Activated CD4-positive, alpha-beta T cell treated with anti-CD3 and anti-CD28 coated beads, Interleukin-2, amount 50 U/mL, for 48 hours (primary cell): Measurements from ENCODE around the gene SART3.
"Not testable (repeated sequence)": the region's sequence is repeated elsewhere in the genome, so short reads cannot be mapped to it uniquely, and the experiment has no call there.

Experiments
- DNase-seq, 2 experiments: peaks; one replicate each; pipeline ENCODE4 v3.0.0-alpha.2; 2020

Gene SART3

GRCh38 chr12:108517288-108518100, 43.5 kb downstream of the SART3 start:
- DNase-seq = no peak

GRCh38 chr12:108516511-108517275, 44.3 kb downstream of the SART3 start:
- DNase-seq = no peak

- DNase-seq = no peak
Measured at GRCh38 chr12:108515916-108516315, 45.1 kb downstream of the SART3 start.

GRCh38 chr12:108514973-108515814, 45.8 kb downstream of the SART3 start, which contains the start of gene FICD:
FICD (plus strand) TSS chr12:108515277; CDS start chr12:108516973, 1,696 bp downstream.
- peak; percentile 100 for DNase-seq

- DNase-seq = no peak
Measured at GRCh38 chr12:108514468-108514972, 46.5 kb downstream of the SART3 start.

GRCh38 chr12:108511633-108512540, 49.1 kb downstream of the SART3 start:
- peak; percentile 75 to 83 for DNase-seq

GRCh38 chr12:108510836-108511235, 50.1 kb downstream of the SART3 start:
- DNase-seq = no peak

- DNase-seq = no peak
Measured at GRCh38 chr12:108509806-108510205, 51.2 kb downstream of the SART3 start.

GRCh38 chr12:108507971-108508642, 52.9 kb downstream of the SART3 start:
- peak in 1 of 2 experiments; percentile 39 for DNase-seq

- DNase-seq = no peak
Measured at GRCh38 chr12:108505129-108505528, 55.8 kb downstream of the SART3 start.

GRCh38 chr12:108502922-108503321, 58.1 kb downstream of the SART3 start:
- DNase-seq = no peak

- no peak for DNase-seq
Measured at GRCh38 chr12:108498136-108498535, 62.8 kb downstream of the SART3 start.

GRCh38 chr12:108495823-108496579, 65.0 kb downstream of the SART3 start:
- no peak for DNase-seq

- peak; percentile 42 to 50 for DNase-seq
Measured at GRCh38 chr12:108495054-108495453, 65.9 kb downstream of the SART3 start.

- DNase-seq = no peak
Measured at GRCh38 chr12:108491256-108491655, 69.7 kb downstream of the SART3 start.

- DNase-seq = not testable (repeated sequence)
Measured at GRCh38 chr12:108487029-108487428, 73.9 kb downstream of the SART3 start.

GRCh38 chr12:108485371-108485770, 75.6 kb downstream of the SART3 start:
- DNase-seq = not testable (repeated sequence)

GRCh38 chr12:108484845-108485244, 76.1 kb downstream of the SART3 start:
- no peak for DNase-seq

GRCh38 chr12:108484431-108484830, 76.5 kb downstream of the SART3 start:
- no peak for DNase-seq
